Activated naive CD4-positive, alpha-beta T cell treated with anti-CD3 and anti-CD28 coated beads, Interleukin-2, amount 10 ng/mL, durations not matched to agents 7 days and 5 days (primary cell): ENCODE data around the gene PRDX1.

Experiments
- CTCF ChIA-PET: fragments of 350-600 bp; sonication (Branson Sonifier 250); formaldehyde crosslinking; loops from one replicate; lab custom pipeline; 2021; ENCODE audit warnings: antibody characterized with exemption; lab: Charles Lee
- DNase-seq: peaks from one replicate; pipeline ENCODE4 v3.0.0-alpha.2; 2020
- H3K27ac Mint-ChIP-seq: one replicate; pipeline ENCODE4 v1.8.0; 2021; ENCODE audit warnings: mild to moderate bottlenecking, moderate library complexity, mixed read lengths
- H3K27me3 Mint-ChIP-seq: one replicate; pipeline ENCODE4 v1.8.0; 2021; ENCODE audit warnings: mild to moderate bottlenecking, mixed read lengths
- H3K36me3 Mint-ChIP-seq: one replicate; pipeline ENCODE4 v1.8.0; 2021; ENCODE audit warnings: mixed read lengths
- H3K4me1 Mint-ChIP-seq: one replicate; pipeline ENCODE4 v1.8.0; 2021; ENCODE audit warnings: mixed read lengths
- H3K4me3 Mint-ChIP-seq: one replicate; pipeline ENCODE4 v1.8.0; 2021; ENCODE audit warnings: mild to moderate bottlenecking, moderate library complexity, mixed read lengths
- H3K9me3 Mint-ChIP-seq: one replicate; pipeline ENCODE4 v1.8.0; 2021; ENCODE audit warnings: mixed read lengths

Gene PRDX1

DNA sequence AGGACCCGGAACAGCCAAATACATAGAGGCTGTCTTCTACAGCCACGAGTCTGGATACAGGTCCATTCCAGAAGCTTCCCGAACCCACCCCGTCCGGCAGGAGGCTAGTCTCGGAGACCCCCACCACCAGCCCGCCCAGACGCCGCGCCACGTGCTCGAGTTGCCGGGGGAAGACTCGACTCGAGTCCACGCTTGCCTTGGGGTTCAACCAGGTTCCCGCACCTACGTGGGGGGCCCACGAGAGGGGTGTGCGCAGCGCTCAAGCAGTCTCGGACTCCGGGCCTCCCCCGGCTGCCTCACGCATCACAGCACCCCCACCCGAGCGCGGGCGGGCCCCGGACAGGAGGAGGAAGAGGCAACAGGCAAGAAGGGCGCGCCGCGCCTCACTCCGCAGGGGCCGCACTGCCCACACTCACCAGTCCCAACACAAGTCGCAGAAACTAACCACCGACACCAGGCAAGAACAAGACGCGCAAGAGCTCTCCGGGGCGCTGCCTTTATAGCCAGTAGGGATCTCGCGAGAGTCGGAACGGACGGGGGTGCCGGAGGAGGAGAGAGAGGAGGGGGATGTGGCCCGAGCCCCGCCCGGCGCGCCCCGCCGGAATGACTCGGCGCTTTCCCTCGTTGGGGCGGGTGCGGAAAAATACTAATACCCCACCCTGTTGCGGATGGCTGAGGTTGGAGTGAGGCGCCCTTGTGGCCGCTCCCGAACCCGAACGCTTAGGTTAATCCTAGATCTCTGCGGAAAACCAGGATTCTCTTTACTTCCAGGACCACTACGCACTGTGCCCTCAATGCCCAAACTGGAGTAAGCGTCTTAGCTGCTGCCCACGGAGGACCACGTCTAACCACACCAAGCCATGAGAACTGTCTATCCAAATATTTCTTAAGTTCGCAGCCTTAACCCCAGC, at the start of gene PRDX1:
Gene PRDX1, minus strand, starts transcription at position 472 of the 911 bp plus-strand sequence. CDS start 2,841 bp downstream, outside the sequence.
- Mint-ChIP-seq H3K4me1 (peaks cover 54% of the 10 kb centered on the region), H3K27me3 (peaks cover 3% of the 10 kb centered on the region), H3K4me3 (peak within 1 kb of the TSS; percentile 96), H3K36me3 (peaks cover 16% of the 10 kb centered on the region), H3K9me3 (no peaks in the 10 kb centered on the region), H3K27ac (peak within 1 kb of the TSS; percentile 83)
- peak; percentile 97 for DNase-seq
- CTCF ChIA-PET = interaction anchor here (0.8 to 7.8 kb wide), 8 partner anchors 10 to 48 kb away, joined by 3 to 60 read pairs (median 4); no protein-coding TSS in a partner anchor

DNA sequence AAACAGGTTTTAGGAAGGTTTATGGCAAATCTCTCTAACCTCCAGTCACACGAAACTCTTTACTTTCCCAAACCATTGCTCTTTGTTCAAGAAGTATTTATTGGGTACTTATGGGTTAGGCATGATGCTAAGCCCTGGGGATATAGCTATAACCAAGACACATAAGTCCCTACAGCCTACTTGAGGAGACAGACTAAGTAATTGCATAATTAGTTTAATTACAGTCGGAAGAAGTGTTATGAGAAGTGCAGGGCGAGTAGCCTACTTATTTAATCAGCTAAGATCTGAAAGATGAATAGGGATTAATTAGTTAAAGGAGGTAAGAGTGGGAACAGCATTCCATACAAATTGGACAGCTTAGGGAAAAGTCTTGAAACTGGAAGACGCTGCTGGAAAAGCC, 48.9 kb upstream of the PRDX1 start:
- H3K9me3 Mint-ChIP-seq = no peaks in the 10 kb centered on the region
- no peak for DNase-seq
- no peaks in the 10 kb centered on the region for H3K4me1 Mint-ChIP-seq
- H3K4me3 Mint-ChIP-seq = no peak overlapping the region
- H3K27ac Mint-ChIP-seq = no peak overlapping the region
- CTCF ChIA-PET = interaction anchor here (0.6 to 7.2 kb wide), 14 partner anchors 12 to 799 kb away, joined by 3 to 176 read pairs (median 6); partner anchors contain the start of genes AKR1A1, CCDC163, MMACHC and PRDX1
- no peaks in the 10 kb centered on the region for H3K27me3 Mint-ChIP-seq
- H3K36me3 Mint-ChIP-seq = peaks cover 28% of the 10 kb centered on the region

DNA sequence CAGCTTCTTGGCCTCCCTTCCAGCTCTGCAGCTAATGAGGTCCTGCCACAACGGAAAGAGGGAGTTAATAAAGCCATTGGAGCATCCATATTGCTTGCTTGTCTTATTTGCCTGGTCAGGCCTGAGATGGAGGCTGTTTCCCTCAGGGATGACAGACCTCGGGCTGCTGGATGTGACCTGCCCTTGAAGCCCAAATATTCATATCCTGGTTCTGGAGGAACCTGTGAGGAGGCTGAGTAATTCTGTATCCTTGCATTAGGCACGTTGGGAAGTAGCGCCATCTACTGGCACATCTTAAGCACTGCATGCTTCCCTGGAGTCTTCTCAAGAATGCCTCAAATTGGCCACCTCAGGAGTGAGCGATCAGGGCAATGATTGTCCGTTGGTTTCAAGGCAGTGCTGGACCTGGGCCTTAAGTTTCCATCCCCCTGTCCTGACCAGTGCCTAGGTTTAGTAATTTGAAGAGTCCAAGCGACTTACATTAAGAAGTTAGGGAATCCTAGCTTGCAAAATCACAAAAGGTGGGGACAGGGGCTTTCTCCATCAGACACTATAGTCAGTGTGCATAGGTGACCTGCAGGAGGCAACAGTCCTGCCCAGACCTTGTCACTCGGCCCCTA, 48.4 kb upstream of the PRDX1 start:
- Mint-ChIP-seq H3K9me3 (no peaks in the 10 kb centered on the region), H3K27me3 (no peaks in the 10 kb centered on the region), H3K4me1 (no peaks in the 10 kb centered on the region), H3K4me3 (no peak overlapping the region), H3K27ac (no peak overlapping the region), H3K36me3 (peaks cover 28% of the 10 kb centered on the region)
- CTCF ChIA-PET = interaction anchor here (0.6 to 7.2 kb wide), 17 partner anchors 9 to 289 kb away, joined by 3 to 176 read pairs (median 5); partner anchors contain the start of genes AKR1A1, CCDC163, MMACHC and PRDX1
- DNase-seq = peak; percentile 80

DNA sequence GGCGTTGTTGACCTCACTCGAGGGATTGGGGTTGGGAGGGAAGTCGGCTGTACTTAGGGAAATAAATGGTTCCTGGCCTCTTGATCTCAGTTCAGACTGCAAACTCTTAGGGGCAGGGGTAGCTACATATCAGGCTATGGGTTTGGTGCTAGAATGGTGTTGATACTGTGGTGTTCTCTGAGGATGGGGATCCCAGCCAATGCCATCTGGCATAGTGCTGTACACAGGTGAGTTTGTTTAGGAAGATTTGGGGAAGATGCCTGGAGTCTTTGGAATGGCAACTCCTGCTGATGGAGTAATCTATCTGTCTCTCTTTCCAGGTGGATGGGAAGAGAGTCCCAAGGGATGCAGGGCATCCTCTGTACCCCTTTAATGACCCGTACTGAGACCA, 47.9 kb upstream of the PRDX1 start:
- Mint-ChIP-seq H3K9me3 (no peaks in the 10 kb centered on the region), H3K27me3 (no peaks in the 10 kb centered on the region), H3K4me1 (no peaks in the 10 kb centered on the region), H3K27ac (no peak overlapping the region), H3K36me3 (peaks cover 28% of the 10 kb centered on the region), H3K4me3 (no peak overlapping the region)
- DNase-seq = no peak
- CTCF ChIA-PET = interaction anchor here (1.1 to 7.2 kb wide), 14 partner anchors 9 to 555 kb away, joined by 3 to 176 read pairs (median 8); partner anchors contain the start of genes AKR1A1, CCDC163, MMACHC and PRDX1

GRCh38 chr1:45568421-45568820, 46.7 kb upstream of the PRDX1 start:
- no peaks in the 10 kb centered on the region for H3K4me1 Mint-ChIP-seq
- no peak for DNase-seq
- no peak overlapping the region for H3K4me3 Mint-ChIP-seq
- CTCF ChIA-PET = interaction anchor here (0.9 to 7.2 kb wide), 10 partner anchors 14 to 554 kb away, joined by 3 to 176 read pairs (median 8); partner anchors contain the start of genes AKR1A1, PRDX1 and TESK2
- no peaks in the 10 kb centered on the region for H3K9me3 Mint-ChIP-seq
- no peaks in the 10 kb centered on the region for H3K27me3 Mint-ChIP-seq
- H3K27ac Mint-ChIP-seq = no peak overlapping the region
- peaks cover 36% of the 10 kb centered on the region for H3K36me3 Mint-ChIP-seq

GRCh38 chr1:45567911-45568310, 46.2 kb upstream of the PRDX1 start:
- Mint-ChIP-seq H3K27me3 (no peaks in the 10 kb centered on the region), H3K27ac (no peak overlapping the region), H3K4me1 (no peaks in the 10 kb centered on the region), H3K4me3 (no peak overlapping the region), H3K9me3 (no peaks in the 10 kb centered on the region), H3K36me3 (peaks cover 41% of the 10 kb centered on the region)
- DNase-seq = no peak
- CTCF ChIA-PET = interaction anchor here (1.5 to 7.2 kb wide), 6 partner anchors 17 to 209 kb away, joined by 6 to 176 read pairs (median 33); partner anchors contain the start of genes AKR1A1, PRDX1 and TESK2

DNA sequence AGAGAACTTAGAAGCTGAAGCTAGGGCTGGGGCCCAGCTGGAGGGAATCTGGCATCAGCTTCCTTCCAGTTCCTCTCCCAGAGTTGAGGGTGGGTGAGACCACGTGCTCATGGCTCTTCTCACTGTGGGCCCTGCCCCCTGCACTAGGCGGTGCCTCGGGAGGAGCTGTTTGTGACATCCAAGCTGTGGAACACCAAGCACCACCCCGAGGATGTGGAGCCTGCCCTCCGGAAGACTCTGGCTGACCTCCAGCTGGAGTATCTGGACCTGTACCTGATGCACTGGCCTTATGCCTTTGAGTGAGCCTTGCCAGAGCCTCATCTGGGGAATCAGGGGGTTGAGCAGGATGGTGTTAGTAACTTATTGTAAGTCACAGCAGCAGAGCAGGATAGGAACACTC, 45.0 kb upstream of the PRDX1 start:
- no peak overlapping the region for H3K4me3 Mint-ChIP-seq
- no peaks in the 10 kb centered on the region for H3K27me3 Mint-ChIP-seq
- no peak for DNase-seq
- no peaks in the 10 kb centered on the region for H3K9me3 Mint-ChIP-seq
- H3K27ac Mint-ChIP-seq = no peak overlapping the region
- H3K4me1 Mint-ChIP-seq = no peaks in the 10 kb centered on the region
- CTCF ChIA-PET = interaction anchor here (0.7 to 7.2 kb wide), 4 partner anchors 34 to 208 kb away, joined by 3 to 176 read pairs (median 22); no protein-coding TSS in a partner anchor
- peaks cover 47% of the 10 kb centered on the region for H3K36me3 Mint-ChIP-seq

DNA sequence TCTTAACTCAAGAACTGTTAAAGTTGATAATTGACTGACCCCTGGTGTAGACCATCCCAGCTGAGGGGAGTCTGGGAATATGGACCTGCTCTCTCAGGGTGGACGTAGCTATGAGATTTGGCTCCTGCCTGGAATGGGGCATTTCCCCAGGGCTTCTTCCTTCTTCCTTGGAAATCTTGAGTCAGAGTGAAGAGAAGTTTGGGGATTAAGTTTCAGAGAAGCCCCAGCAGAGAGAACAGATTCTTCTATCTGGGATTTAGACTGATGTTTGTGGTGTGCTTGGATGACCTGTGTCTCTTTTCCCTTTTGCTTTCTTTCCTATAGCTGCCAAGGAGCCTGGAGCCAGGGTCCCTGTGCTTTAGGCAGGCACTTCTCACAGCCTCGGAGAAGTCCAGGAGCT, 42.2 kb upstream of the PRDX1 start:
- CTCF ChIA-PET = interaction anchor here (3.8 kb wide), 1 partner anchor 52 kb away, joined by 12 read pairs; no protein-coding TSS in a partner anchor
- no peak overlapping the region for H3K27ac Mint-ChIP-seq
- H3K27me3 Mint-ChIP-seq = no peaks in the 10 kb centered on the region
- H3K36me3 Mint-ChIP-seq = peaks cover 52% of the 10 kb centered on the region
- H3K4me3 Mint-ChIP-seq = no peak overlapping the region
- H3K4me1 Mint-ChIP-seq = peaks cover 3% of the 10 kb centered on the region
- H3K9me3 Mint-ChIP-seq = no peaks in the 10 kb centered on the region
- no peak for DNase-seq

- Mint-ChIP-seq H3K4me1 (peaks cover 14% of the 10 kb centered on the region), H3K27me3 (no peaks in the 10 kb centered on the region), H3K9me3 (no peaks in the 10 kb centered on the region), H3K36me3 (peaks cover 32% of the 10 kb centered on the region), H3K27ac (peak overlapping the region; percentile 17), H3K4me3 (no peak overlapping the region)
- DNase-seq = no peak
- CTCF ChIA-PET = interaction anchor here (0.6 to 1.7 kb wide), 6 partner anchors 12 to 200 kb away, joined by 3 to 8 read pairs (median 3); partner anchors contain the start of gene PRDX1
Measured at GRCh38 chr1:45557422-45557944, 35.8 kb upstream of the PRDX1 start.

DNA sequence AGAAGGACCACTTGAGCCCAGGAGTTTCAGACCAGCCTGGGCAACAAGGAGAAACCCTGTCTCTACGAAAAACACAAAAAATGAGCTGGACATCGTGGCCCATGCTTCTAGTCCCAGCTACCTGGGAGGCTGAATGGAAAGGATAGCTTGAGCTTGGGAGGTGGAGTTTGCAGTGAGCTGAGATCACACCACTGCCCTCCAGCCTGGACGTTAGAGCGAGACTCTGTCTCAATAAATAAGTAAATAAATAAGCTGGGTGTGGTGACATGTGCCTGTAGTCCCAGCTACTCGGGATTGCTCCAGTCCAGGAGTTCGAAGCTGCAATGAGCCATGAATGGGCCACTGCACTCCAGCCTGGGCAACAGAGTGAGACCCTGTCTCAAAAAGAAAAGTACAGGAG, 32.5 kb upstream of the PRDX1 start:
- H3K36me3 Mint-ChIP-seq = peaks cover 21% of the 10 kb centered on the region

DNA sequence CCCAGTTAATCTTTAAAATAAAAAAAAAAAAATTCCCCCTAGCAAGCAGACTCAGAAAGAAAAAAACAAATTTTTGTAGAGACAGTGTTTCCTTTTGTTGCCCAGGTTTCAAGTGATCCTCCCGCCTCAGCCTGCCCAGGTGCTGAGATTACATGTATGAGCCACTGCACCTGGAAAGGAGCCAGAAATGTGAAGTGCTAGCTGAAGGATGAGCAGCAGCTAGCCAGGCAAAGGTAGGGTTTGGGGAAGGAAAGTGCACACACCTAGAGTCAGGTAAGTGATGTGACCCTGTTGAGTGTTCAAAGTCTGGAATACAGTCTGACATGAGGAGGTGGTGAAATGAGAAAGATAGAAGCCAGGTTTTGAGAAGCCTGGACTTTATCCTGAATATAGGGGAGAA, 30.6 kb upstream of the PRDX1 start:
- Mint-ChIP-seq H3K27ac (peak overlapping the region; percentile 3), H3K9me3 (no peaks in the 10 kb centered on the region), H3K4me1 (peaks cover 32% of the 10 kb centered on the region), H3K36me3 (peaks cover 13% of the 10 kb centered on the region), H3K27me3 (peaks cover 4% of the 10 kb centered on the region), H3K4me3 (peak overlapping the region; percentile 56)
- CTCF ChIA-PET = no interaction called here
- no peak for DNase-seq

More for the DNA sequence above, 32.5 kb upstream of the PRDX1 start:
- CTCF ChIA-PET = interaction anchor here (1.2 to 2.9 kb wide), 2 partner anchors 15 to 42 kb away, joined by 4 to 10 read pairs; no protein-coding TSS in a partner anchor
- no peaks in the 10 kb centered on the region for H3K9me3 Mint-ChIP-seq
- H3K27ac Mint-ChIP-seq = no peak overlapping the region
- no peak overlapping the region for H3K4me3 Mint-ChIP-seq
- H3K27me3 Mint-ChIP-seq = peaks cover 3% of the 10 kb centered on the region
- no peak for DNase-seq
- H3K4me1 Mint-ChIP-seq = peaks cover 35% of the 10 kb centered on the region

GRCh38 chr1:45551684-45552083, 30.0 kb upstream of the PRDX1 start:
- peaks cover 12% of the 10 kb centered on the region for H3K36me3 Mint-ChIP-seq
- CTCF ChIA-PET = interaction anchor here (0.6 to 1.7 kb wide), 5 partner anchors 17 to 39 kb away, joined by 3 to 6 read pairs (median 4); no protein-coding TSS in a partner anchor
- no peak for DNase-seq
- peak overlapping the region; percentile 89 for H3K27ac Mint-ChIP-seq
- H3K27me3 Mint-ChIP-seq = peaks cover 9% of the 10 kb centered on the region
- no peaks in the 10 kb centered on the region for H3K9me3 Mint-ChIP-seq
- H3K4me3 Mint-ChIP-seq = peak overlapping the region; percentile 97
- H3K4me1 Mint-ChIP-seq = peaks cover 30% of the 10 kb centered on the region
